HG02938 (cell line): ENCODE results near the gene RABEP2.
"Not testable (repeated sequence)": the region's sequence is repeated elsewhere in the genome, so short reads cannot be mapped to it uniquely, and the experiment has no call there.

Experiments
- ATAC-seq: cut with Tn5 transposase; IDR thresholded peaks from one replicate; pipeline ENCODE4 v1.9.1; 2021; ENCODE audit warnings: mild to moderate bottlenecking, moderate library complexity; ENCODE audit not compliant: unreplicated experiment

The RABEP2 gene

DNA sequence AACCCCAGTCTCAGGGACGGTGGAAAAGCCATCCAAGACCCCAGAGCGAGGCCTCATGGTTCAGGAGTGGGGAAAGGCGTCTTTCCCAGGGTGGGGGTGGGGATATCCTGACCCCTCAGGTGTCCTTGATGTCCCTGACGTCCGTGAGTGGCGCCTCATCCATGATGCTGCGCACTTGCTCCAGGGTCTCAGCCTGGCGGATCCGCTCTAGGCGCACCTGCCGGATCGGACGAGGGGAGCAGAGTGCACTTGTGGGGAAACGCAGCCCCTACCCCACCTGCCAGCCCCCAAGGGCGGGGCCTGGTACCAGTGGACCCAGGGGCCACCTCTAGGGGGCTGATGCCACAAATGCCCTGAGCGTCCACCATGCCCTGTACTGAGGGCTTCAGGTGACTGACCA is 20.2 kb downstream of the RABEP2 start:
- ATAC-seq: no peak

DNA sequence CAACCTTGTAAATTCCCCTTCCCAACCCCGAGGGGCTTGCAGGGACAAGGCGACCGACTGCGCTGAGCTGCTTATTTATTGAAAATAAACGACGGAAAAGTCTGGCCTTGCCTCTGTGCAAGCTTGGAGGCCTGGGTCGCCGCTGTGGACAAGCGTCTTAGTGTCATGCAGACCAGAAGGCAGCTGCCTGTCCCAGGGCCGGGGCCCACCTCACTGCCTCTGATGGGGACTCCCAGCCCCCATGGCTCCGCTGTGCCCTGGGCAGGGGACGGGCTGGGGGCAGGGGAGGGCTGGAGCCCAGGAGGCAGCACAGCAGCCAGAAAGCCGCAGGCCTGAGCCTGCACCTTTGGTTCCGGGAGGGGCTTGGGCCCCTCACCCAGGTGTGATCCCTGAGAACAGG is 20.7 kb downstream of the RABEP2 start:
- no peak for ATAC-seq

DNA sequence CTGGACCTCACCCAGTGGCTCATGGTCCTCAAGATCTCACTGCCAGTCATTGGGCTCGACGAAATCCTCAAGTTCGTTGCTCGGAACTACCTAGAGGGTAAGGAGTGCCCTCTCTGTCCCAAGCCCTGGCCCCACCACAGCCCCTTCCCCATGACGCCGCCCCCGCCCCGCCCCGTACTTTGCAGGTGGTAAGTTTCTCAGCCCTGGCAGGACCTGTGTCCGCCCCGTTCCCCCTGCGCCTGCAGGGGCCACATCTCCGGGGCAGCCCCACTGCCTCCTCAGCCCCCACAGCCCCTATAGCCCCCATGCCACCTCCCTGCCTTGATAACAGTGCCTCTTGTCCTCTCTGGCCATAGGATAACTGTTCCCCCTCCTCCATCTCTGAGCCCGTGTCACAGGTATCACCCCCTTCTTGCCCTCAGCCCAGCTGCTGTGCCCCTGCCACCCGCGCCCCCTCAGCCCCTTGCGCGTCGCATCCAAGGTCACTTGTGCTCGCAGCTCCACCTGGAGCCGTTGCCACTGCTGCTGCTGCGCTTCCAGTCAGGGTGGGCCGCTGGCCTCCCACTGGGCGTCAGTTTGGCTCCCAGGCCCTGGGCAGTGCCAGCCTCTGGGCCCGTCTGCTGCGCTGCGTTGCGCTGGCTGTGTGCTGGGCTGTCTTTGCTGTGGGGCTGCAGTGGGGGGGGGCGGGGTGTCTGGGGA is 21.5 kb downstream of the RABEP2 start:
- no peak for ATAC-seq

DNA sequence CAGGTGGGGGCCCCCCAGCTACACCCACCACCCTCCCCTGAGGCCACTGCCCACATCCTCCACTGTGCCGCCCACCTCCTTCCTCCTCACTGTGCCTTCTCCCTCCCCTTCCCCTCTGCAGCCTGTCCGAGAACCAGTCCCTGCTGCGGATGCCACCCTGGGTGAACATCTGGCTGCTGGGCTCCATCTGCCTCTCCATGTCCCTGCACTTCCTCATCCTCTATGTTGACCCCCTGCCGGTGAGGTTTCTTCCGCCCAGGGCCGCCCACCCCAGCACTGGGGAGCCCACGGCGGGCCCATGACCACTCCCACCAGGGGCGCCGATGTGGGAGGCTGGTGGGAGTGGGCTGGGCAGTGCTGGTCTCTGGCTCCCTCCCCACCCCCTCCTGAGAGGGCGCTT is 22.1 kb downstream of the RABEP2 start:
- no peak for ATAC-seq

DNA sequence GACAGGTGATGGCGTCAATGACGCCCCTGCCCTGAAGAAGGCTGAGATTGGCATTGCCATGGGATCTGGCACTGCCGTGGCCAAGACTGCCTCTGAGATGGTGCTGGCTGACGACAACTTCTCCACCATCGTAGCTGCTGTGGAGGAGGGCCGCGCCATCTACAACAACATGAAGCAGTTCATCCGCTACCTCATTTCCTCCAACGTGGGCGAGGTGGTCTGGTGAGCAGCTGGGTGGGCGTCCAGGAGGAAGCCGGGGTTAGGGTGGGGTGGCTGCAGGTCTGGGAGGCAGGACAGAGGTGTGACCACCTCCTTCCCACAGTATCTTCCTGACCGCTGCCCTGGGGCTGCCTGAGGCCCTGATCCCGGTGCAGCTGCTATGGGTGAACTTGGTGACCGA is 23.2 kb downstream of the RABEP2 start:
- ATAC-seq: no peak

DNA sequence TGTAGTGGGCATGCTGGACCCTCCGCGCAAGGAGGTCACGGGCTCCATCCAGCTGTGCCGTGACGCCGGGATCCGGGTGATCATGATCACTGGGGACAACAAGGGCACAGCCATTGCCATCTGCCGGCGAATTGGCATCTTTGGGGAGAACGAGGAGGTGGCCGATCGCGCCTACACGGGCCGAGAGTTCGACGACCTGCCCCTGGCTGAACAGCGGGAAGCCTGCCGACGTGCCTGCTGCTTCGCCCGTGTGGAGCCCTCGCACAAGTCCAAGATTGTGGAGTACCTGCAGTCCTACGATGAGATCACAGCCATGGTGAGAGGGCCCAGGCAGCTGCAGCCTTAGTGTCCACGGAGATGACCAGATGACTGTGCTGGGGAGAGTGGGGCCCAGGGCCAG is 24.4 kb downstream of the RABEP2 start:
- no peak for ATAC-seq

DNA sequence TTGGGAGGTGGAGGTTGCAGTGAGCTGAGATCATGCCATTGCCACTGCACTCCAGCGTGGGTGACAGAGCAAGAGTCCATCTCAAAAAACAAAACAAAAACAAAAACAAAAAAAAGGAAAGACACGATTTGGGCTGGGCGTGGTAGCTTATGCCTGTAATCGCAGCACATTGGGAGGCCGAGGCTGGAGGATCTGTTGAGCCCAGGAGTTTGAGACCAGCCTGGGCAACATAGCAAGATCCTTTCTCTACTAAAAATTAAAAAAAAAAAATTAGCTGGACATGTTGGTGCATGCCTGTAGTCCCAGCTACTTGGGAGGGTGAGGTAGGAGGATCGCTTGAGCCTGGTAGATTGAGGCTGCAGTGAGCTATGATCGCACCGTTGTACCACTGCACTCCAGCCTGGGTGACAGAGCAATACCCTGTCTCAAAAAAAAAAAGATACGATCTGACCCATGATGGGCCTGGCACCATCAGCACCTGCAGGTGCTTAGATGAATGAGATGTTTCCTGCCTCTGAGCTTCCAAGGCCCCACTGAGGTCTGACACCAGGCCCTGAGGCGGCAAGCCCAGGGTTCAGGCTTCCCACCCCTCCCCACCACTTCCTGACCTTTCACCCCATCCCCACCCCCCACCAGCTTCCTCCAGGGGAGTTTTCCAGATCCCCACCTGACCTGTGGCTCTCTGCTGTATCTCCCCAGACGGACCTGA is 25.0 kb downstream of the RABEP2 start:
- ATAC-seq: no peak

DNA sequence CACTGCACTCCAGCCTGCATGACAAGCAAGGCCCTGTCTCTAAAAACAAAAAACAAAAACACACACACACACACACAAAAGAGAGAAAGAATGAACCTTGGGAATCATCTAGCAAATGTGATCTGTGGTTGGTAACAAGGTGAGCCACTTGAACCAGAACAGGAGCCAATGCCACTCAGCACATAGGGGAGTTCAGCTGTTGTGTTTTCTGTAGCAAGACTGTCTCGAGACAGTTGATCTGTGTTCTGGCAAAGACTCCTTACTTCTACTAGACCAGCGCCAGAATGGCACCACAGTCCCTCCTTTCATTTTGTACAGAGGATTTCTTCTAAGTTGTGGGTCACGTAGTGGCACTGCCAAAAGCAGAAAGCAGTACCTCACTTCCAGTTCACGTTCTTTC is 26.1 kb downstream of the RABEP2 start:
- no peak for ATAC-seq

DNA sequence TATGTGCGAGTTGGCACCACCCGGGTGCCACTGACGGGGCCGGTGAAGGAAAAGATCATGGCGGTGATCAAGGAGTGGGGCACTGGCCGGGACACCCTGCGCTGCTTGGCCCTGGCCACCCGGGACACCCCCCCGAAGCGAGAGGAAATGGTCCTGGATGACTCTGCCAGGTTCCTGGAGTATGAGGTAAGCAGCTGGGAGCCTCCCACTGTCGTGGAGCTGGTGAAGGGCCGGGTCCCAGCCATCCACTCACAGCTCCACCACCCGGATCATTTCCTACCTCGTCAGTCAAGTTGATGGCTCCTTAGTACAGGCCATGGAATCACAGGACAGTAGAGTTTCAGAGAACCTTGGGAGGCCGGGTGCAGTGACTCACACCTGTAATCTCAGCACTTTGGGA is 26.8 kb downstream of the RABEP2 start:
- no peak for ATAC-seq

DNA sequence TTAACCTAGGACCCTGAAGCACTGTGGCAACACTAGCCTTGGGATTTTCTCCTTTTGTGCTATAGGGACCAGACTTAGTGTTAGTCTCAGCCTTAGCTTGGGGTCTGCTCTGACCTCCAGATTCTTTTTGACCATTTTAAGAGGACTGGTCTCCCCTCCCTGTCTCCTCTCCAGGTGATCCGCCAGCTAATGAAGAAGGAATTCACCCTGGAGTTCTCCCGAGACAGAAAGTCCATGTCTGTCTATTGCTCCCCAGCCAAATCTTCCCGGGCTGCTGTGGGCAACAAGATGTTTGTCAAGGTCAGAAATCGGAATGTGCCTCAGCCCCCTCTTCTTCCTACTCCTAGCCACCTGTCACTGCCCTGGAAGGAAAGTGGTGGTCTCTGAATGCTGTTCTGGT is 27.2 kb downstream of the RABEP2 start:
- no peak for ATAC-seq

DNA sequence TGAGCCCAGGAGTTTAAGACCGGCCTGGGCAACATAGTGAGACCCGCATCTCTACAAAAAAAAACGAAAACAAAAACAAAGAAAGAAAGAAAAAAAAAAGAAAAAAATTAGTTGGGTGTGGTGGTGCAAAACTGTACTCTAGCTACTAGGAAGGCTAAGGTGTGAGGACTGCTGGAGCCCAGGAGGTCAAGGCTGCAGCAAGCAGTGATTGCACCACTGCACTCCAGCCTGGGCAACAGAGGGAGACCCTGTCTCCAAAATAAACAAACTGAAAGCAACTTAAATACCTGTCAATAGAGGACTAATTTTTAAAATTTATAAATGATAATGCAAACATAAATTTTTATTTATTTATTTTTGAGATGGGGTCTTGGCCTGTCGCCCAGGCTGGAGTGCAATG is 29.4 kb downstream of the RABEP2 start:
- ATAC-seq: no peak

DNA sequence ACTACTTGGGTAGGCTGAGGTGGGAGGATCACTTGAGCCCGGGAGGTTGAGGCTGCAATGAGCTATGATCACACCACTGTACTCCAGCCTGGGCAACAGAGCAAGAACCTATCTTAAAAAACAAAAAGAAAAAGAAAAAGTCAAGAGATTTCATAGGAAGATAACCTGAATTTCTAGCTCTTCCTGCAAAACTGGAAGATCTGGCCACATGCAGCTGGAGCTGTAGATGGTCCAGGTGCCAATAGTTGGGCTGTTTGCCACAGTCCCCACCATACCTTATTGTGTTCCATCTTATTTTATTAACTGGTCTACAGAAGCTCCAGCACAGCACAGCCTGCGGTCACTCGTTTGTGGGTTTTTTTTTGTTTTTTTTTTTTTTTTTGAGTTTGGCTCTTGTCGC is 31.7 kb downstream of the RABEP2 start:
- ATAC-seq: no peak

DNA sequence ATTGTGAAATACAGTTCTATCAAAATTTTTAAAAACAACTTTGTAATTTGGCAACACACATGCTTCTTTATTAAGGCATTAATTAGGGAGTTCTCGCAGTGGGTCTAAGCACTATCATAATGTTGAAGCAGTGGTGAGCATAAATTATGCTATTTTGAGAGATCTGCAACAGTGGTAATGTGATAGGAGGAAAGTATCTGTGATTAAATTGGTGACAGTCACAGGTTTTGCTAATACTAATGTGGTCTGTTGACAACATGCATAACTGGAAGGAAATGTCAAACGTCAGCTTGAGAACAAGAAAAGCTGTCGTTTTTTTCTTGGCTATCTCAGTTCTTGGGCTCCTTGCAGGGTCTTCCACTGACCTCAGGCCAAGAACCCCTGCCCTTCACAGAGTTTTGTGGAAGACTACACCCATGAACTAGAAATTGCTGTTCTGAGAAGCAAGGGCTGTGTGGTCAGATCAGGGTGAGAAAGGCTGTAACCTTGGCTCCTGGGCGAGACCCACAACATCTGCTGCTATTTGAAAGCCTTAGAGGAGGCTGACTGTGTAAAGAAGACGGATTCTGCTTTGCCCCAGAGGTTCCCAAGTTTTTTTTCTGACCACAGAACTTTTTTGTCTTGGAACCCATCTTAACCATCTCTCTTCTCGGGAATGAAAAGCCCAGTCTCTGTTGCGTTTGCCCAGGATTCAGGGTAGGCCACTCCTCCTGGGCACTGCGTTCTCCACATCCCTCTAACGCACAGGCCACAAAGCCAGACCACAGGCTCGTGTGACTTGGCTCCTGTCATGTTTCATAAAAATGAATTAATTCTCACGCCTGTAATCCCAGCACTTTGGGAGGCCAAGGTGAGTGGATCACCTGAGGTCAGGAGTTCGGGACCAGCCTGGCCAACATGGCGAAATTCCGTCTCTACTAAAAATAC is 32.8 kb downstream of the RABEP2 start:
- ATAC-seq: no peak

DNA sequence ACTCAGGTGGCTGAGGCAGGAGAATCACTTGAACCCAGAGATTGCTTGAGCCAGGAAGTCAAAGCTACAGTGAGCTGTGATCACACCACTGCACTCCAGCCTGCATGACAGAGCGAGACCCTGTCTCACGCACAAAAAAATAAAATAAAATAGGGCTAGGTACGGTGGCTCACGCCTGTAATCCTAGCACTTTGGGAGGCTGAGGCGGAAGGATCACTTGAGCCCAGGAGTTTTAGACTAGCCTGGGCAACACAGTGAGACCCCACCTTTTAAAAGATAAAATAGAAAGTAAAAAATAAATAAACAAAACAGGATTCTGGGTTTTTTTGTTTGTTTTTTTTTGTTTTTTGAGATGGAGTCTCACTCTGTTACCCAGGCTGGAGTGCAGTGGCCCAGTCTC is 34.7 kb downstream of the RABEP2 start:
- not testable (repeated sequence) for ATAC-seq

DNA sequence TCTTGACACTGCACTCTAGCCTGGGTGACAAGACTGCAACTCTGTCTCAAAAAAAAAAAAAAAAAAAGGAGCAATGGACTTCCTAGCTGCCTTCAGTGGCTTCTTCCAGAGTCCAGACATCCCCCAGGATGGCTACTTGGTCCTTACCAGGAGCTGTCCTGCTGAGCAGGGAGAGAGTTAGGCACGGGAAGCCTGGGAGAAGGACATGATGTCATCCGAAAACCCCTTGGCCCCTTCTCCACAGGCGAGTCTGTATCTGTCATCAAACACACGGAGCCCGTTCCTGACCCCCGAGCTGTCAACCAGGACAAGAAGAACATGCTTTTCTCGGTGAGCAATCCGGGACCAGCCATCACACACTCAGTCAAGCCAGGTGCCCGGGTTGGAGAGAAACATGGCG is 38.1 kb downstream of the RABEP2 start:
- no peak for ATAC-seq

DNA sequence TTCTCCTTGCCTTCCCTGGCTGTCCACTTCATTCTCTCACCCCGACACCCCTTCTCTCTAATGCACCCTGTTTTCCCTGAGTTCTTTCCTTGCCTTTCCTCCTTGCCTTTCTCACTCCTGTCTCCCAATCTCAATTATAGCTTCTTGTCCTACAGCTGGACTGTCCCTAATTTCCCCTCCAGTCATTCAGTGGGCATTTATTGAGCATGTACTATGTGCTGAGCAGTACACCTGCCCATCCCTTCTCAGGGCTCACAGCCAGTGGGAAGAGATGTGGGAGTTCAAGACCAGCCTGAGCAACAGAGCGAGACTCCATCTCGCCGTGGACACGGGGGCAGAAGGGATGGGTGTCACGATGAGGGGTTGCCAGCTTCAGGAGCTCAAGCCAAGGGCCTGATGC is 41.0 kb downstream of the RABEP2 start:
- no peak for ATAC-seq

DNA sequence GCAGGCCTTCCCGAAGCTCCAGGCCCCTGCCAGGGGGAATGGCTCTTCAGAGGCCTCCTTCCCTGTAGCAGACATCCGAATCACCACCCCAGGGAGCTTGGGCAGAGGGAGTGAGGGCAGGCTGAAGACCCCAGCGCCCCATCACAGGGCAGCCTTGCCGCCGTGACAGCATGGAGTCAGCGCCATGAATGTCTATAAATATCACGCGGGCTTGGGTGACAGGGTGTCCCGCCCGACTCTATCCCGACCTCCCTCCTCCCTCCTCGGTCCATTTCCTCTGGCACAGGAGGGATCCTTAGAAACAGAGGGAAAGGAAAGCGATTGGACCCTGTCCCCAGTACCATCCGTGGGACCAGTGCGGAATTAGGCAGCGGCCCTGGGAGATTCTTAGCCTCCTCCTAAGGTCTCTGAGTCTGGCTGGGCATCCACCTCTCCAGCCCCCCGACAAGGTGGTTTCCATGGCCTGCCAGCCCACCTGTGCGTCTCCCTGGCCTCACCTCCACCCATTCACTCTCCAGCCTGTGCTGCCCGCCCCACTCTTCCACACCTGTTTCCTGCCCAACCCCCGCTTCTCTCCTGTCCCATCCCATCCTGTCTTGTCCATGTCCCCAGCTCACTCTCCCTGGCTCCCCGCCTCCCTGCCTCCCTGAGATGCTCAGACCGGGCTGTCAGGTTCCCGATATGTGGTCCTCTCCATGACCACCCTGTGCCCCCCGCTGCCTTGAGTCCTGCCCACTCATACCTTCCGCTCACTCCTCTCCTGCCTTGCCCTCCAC is 41.6 kb downstream of the RABEP2 start:
- ATAC-seq: no peak

DNA sequence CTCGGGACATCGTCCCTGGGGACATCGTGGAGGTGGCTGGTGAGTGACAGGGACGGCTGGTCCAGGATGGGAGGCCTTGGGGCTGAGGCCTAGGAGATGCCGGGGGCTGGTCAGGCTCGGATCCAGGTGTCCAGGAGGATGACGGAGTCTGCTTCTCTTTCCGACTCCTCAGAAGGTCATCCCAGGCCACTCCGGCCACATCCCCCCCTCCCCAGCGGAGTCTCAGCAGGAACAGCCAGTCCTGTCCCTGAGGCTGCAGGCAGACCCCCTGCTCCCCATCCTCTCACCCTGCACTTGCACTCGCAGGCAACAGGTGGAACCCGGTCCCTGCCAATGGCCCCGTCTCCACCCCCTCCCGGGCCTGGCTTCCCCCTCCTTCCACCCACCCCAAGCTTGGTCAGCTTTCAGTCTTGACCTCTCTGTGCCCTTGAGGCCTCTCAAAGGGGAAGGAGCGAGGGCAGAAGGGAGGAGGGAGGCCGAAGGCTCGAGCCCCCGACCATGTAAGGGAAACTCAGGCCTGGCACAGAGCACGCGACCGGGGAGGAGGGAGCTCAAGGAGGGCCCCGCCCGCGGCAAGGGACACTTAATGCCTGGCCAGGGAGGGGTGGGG is 42.4 kb downstream of the RABEP2 start:
- ATAC-seq: no peak

DNA sequence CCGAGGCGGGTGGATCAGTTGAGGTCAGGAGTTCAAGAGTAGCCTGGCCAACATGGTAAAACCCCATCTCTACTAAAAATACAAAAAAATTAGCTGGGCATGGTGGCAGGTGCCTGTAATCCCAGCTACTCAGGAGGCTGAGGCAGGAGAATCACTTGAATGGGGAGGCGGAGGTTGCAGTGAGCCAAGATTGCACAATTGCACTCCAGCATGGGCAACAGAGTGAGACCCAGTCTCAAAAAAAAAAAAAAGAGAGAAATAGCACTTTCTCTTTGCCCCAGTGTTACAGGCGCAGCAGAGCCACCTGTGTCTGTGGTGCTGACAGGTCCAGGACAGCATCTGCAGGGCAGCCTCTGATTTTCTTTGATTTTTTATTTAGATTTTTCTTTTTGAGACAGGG is 43.5 kb downstream of the RABEP2 start:
- ATAC-seq: not testable (repeated sequence)

DNA sequence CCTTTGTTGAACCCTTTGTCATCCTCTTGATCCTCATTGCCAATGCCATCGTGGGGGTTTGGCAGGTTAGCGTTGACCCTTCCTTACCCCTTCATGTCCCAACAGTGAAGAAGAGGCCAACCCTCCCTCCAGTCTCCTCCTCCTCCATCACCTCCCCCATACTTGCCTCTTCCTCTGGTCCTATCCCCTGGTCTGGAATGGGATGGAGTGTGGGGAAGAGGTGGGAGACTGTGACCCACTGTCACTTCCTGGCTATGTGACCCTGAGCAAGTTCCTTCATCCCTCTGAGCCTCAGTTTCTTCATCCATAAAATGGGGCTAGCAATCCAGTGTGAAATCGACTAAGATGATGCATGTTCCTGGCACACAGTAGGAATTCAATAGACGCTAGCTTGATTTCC is 44.1 kb downstream of the RABEP2 start:
- ATAC-seq: no peak

DNA sequence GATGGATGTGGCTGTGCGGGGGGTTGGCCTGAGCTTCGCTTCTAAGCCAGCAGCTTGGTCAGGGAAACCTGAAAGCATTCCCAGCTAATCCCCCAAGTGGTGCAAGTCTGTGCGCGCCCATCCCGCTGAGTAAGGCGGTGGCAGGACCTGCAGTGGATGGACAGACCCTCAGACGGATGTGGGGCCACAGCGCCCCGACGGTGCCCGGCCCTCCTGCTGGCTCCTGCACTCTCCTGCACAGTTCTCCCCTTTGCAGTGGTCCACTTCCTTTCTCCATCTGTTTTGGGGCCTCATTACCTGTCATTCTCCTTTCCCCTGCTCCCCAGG is 44.5 kb downstream of the RABEP2 start:
- ATAC-seq: no peak
